GM12878 (cell line): ENCODE results near the gene NEMP2. TPM values are rescaled to one million over a fixed set of nuclear protein-coding genes. Genes with fewer than 3 reads are reported as not detected.

Experiments used
- ATAC-seq: fragments of 200-7000 bp; cut with Tn5 transposase; 3 replicates; pipeline ENCODE4 v1.9.1; 2020; ENCODE audit warnings: mild to moderate bottlenecking, moderate library complexity
- Bru-seq: library from RNA; stranded (reverse); fragments of 400-500 nt; gene quantifications from one replicate; lab custom pipeline; 2021; lab: Mats Ljungman, UMichigan
- BruChase-seq, 2 experiments: library from RNA; stranded (reverse); fragments of 400-500 nt; gene quantifications; one replicate each; lab custom pipeline; 2021; lab: Mats Ljungman, UMichigan
- BruUV-seq: library from RNA; stranded (reverse); fragments of 400-500 nt; replicated peaks from 2 replicates; lab custom pipeline; 2021; lab: Mats Ljungman, UMichigan
- CTCF ChIA-PET: fragments of 300-600 bp; sonication (Branson Sonifier 250); formaldehyde crosslinking; extraction: SDS; loops from one replicate; lab custom pipeline; 2021; ENCODE audit warnings: inconsistent platforms; lab: Yijun Ruan, JAX
- POLR2A ChIA-PET: fragments of 350-600 bp; formaldehyde crosslinking; extraction: SDS; loops from one replicate; lab custom pipeline; 2021; ENCODE audit warnings: inconsistent platforms; lab: Charles Lee
- RAD21 ChIA-PET: fragments of 300-600 bp; sonication (Branson Sonifier 250); formaldehyde crosslinking; loops from one replicate; lab custom pipeline; 2023; ENCODE audit warnings: antibody characterized with exemption; ENCODE audit not compliant: unreplicated experiment; lab: Charles Lee
- SMC1A ChIA-PET: fragments of 300-600 bp; sonication (Branson Sonifier 250); formaldehyde crosslinking; loops from one replicate; lab custom pipeline; 2023; ENCODE audit not compliant: unreplicated experiment, uncharacterized antibody; lab: Charles Lee
- DNase-seq: peaks from one replicate; pipeline ENCODE4 v3.0.0-alpha.2; 2011; ENCODE audit warnings: low read depth, low spot score
- FAIRE-seq: peaks from 3 replicates; lab custom pipeline; 2011; peaks lifted over from hg19 to GRCh38; lab: Jason Lieb, UNC
- H2AFZ ChIP-seq: 2 replicates; pipeline ENCODE4 v1.6.0; 2011; ENCODE audit warnings: low read depth, low read length, control low read depth; ENCODE audit not compliant: control insufficient read depth
- H3K27ac ChIP-seq: 2 replicates; pipeline ENCODE4 v1.5.1; 2011; ENCODE audit warnings: control low read depth; ENCODE audit not compliant: control insufficient read depth, insufficient read depth
- H3K27me3 ChIP-seq, 2 experiments: replicated peaks in 1 of 2; 2 replicates each; pipeline versions ENCODE4 v1.6.0 to v1.6.1; 2011; ENCODE audit warnings: low read length in 1 of 2; ENCODE audit not compliant: control insufficient read depth in 2 of 2, insufficient read depth in 2 of 2
- H3K36me3 ChIP-seq, 2 experiments: 2 replicates each; pipeline ENCODE4 v1.5.1; 2011; ENCODE audit warnings: low read length in 1 of 2; ENCODE audit not compliant: control insufficient read depth in 2 of 2, insufficient read depth in 2 of 2
- H3K4me1 ChIP-seq: 2 replicates; pipeline ENCODE4 v1.6.1; 2011; ENCODE audit warnings: mild to moderate bottlenecking, low read length, moderate library complexity, mixed read lengths; ENCODE audit not compliant: control insufficient read depth, insufficient read depth
- H3K4me2 ChIP-seq: 2 replicates; pipeline ENCODE4 v1.6.0; 2011; ENCODE audit warnings: control low read depth; ENCODE audit not compliant: control insufficient read depth, insufficient read depth
- H3K4me3 ChIP-seq: fragments of 200-600 bp; sonication (generic); 2 replicates; pipeline ENCODE4 v1.5.1; 2016
- H3K79me2 ChIP-seq: 2 replicates; pipeline ENCODE4 v1.6.0; 2011; ENCODE audit warnings: low read length; ENCODE audit not compliant: control insufficient read depth, insufficient read depth
- H3K9ac ChIP-seq: 2 replicates; pipeline ENCODE4 v1.8.0; 2011; ENCODE audit warnings: low read length, control low read depth, mixed read lengths; ENCODE audit not compliant: control insufficient read depth, insufficient read depth
- H3K9me3 ChIP-seq: replicated peaks from 3 replicates; pipeline ENCODE4 v1.5.1; 2011; ENCODE audit warnings: mild to moderate bottlenecking, low read length; ENCODE audit not compliant: control insufficient read depth, insufficient read depth
- H4K20me1 ChIP-seq: 2 replicates; pipeline ENCODE4 v1.6.0; 2011; ENCODE audit not compliant: control insufficient read depth, insufficient read depth
- CBFB ChIP-seq: IDR thresholded peaks from 2 replicates; pipeline ENCODE4 v1.6.1; 2016; ENCODE audit warnings: antibody characterized with exemption, low read depth
- CREM ChIP-seq: IDR thresholded peaks from 2 replicates; pipeline ENCODE4 v1.6.1; 2014; ENCODE audit warnings: antibody characterized with exemption, low read depth
- EGR1 ChIP-seq, 2 experiments: IDR thresholded peaks; 1 replicate in 1 of 2; 2 replicates in 1 of 2; pipeline ENCODE4 v1.6.1; 2011 to 2012; ENCODE audit warnings: low read depth in 2 of 2, low read length in 2 of 2, borderline replicate concordance in 1 of 2, mild to moderate bottlenecking in 1 of 2, moderate library complexity in 1 of 2
- FOXK2 ChIP-seq: fragments of 450-650 bp; IDR thresholded peaks from 2 replicates; pipeline ENCODE4 v1.6.1; 2017; ENCODE audit warnings: mild to moderate bottlenecking, moderate library complexity
- HCFC1 ChIP-seq: fragments of 150-350 bp; IDR thresholded peaks from 2 replicates; pipeline ENCODE4 v1.6.1; 2014; ENCODE audit warnings: low read length
- IKZF2 ChIP-seq, 2 experiments: fragments of 450-650 bp; IDR thresholded peaks; 2 replicates each; pipeline ENCODE4 v1.6.1; 2017; ENCODE audit warnings: mild to moderate bottlenecking in 2 of 2, moderate library complexity in 2 of 2
- NR2C1 ChIP-seq: fragments of 450-650 bp; IDR thresholded peaks from 2 replicates; pipeline ENCODE4 v1.6.1; 2017; ENCODE audit warnings: antibody characterized with exemption, mild to moderate bottlenecking, moderate library complexity
- NR2F1 ChIP-seq: fragments of 450-650 bp; conservative IDR thresholded peaks from 2 replicates; pipeline ENCODE4 v1.6.1; 2017; ENCODE audit warnings: mild to moderate bottlenecking
- PAX8 ChIP-seq: fragments of 450-650 bp; IDR thresholded peaks from 2 replicates; pipeline ENCODE4 v1.6.1; 2017; ENCODE audit warnings: mild to moderate bottlenecking, moderate library complexity
- SRF ChIP-seq, 2 experiments: IDR thresholded peaks; 2 replicates each; pipeline ENCODE4 v1.6.1; 2011; ENCODE audit warnings: low read depth in 2 of 2, low read length in 2 of 2, mild to moderate bottlenecking in 1 of 2, moderate library complexity in 1 of 2
- SUZ12 ChIP-seq: fragments of 200-600 bp; sonication (generic); IDR thresholded peaks from one replicate; pipeline ENCODE4 v1.6.1; 2018; ENCODE audit warnings: antibody characterized with exemption, mild to moderate bottlenecking; ENCODE audit not compliant: unreplicated experiment
- TAF1 ChIP-seq: IDR thresholded peaks from 2 replicates; pipeline ENCODE4 v1.6.1; 2011; ENCODE audit warnings: mild to moderate bottlenecking, low read depth, low read length, borderline replicate concordance
- WRNIP1 ChIP-seq: IDR thresholded peaks from 2 replicates; pipeline ENCODE4 v1.6.1; 2011; ENCODE audit warnings: low read depth, low read length, improper control_type of control experiment, borderline replicate concordance
- ZBTB4 ChIP-seq: fragments of 450-650 bp; formaldehyde crosslinking; IDR thresholded peaks from 2 replicates; pipeline ENCODE4 v1.4.0; 2022; ENCODE audit warnings: mild to moderate bottlenecking, moderate library complexity
- WGBS: methylation state at CpG from one replicate; pipeline ENCODE4 v1.1.6; 2016; ENCODE audit warnings: low lambda C conversion rate; ENCODE audit not compliant: insufficient replicate concordance, insufficient coverage; ENCODE audit errors: missing lambda C conversion rate; 5-methylcytosine and 5-hydroxymethylcytosine counted together
- in situ Hi-C: fragments of 300-500 bp; cut with MboI; formaldehyde crosslinking; loops from 9 replicates; pipeline ENCODE4 v1.14.3; 2018; ENCODE audit warnings: mixed read lengths
- intact Hi-C: fragments of 100-400 bp; cut with micrococcal nuclease; formaldehyde crosslinking; loops from one replicate; pipeline ENCODE4 v1.14.2; 2022; ENCODE audit not compliant: unreplicated experiment
- long read RNA-seq, 2 experiments: library from polyadenylated mRNA; unstranded; transcript quantifications; one replicate each; pipeline ENCODE4 v2.0.0, GENCODE V29; 2019 to 2020
- polyA minus RNA-seq, 3 experiments: library from RNA; depleted of rRNA, polyadenylated mRNA; stranded (reverse); fragments of >200 nt; gene quantifications; 2 replicates each; pipeline ENCODE4 v1.2.3, GENCODE V29; 2011
- polyA plus RNA-seq, 11 experiments: library from polyadenylated mRNA; depleted of rRNA in 4 of 11; unstranded in 6 of 11; stranded (reverse) in 5 of 11; fragments of >200 nt; fragmentation: Nextera tagmentation in 4 of 11; fragmentation: Illumina TruSeq in 1 of 11; extraction: Ambion mirVana in 4 of 11; extraction: Trizol in 1 of 11; gene quantifications; 1 replicate in 1 of 11; 2 replicates in 10 of 11; pipeline versions ENCODE4 v1.2.1 to v1.2.3, GENCODE V29; 2011 to 2016; ENCODE audit warnings: inconsistent platforms in 2 of 11, missing spikeins in 2 of 11, low read depth in 1 of 11
- total RNA-seq, 4 experiments: library from RNA; depleted of rRNA in 3 of 4; stranded (reverse); fragments of >200 nt in 3 of 4; fragmentation: Illumina TruSeq in 1 of 4; extraction: Trizol in 1 of 4; gene quantifications; 2 replicates each; pipeline versions ENCODE4 v1.2.1 to v1.2.3, GENCODE V29; 2013 to 2021

Gene NEMP2, protein sequence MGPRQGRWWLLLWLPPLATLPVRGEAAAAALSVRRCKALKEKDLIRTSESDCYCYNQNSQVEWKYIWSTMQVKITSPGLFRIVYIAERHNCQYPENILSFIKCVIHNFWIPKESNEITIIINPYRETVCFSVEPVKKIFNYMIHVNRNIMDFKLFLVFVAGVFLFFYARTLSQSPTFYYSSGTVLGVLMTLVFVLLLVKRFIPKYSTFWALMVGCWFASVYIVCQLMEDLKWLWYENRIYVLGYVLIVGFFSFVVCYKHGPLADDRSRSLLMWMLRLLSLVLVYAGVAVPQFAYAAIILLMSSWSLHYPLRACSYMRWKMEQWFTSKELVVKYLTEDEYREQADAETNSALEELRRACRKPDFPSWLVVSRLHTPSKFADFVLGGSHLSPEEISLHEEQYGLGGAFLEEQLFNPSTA
- total RNA-seq (2013; cell fraction: nucleolus; rRNA removed) = 35.7 and 37.8 TPM in 2 replicates
- total RNA-seq (2014; rRNA removed) (7.9 and 12.6 TPM in 2 replicates), total RNA-seq (2014; rRNA removed; fragmentation: Illumina TruSeq; extraction: Trizol) (8.3 and 11.6 TPM in 2 replicates), total RNA-seq (2021) (10.4 and 12.6 TPM in 2 replicates), polyA plus RNA-seq (2011; rRNA removed) (12.9 and 19.0 TPM in 2 replicates), polyA plus RNA-seq (2014; fragmentation: Illumina TruSeq; extraction: Trizol) (7.6 and 9.7 TPM in 2 replicates), polyA plus RNA-seq (2014; fragmentation: Nextera tagmentation; extraction: Ambion mirVana) (1 to 10 TPM; 2.3 to 3.6 TPM), polyA plus RNA-seq (2014; rRNA removed) (6.5 and 7.0 TPM in 2 replicates), polyA plus RNA-seq (2016; fragmentation: Nextera tagmentation; extraction: Ambion mirVana) (10 to 100 TPM; 12.5 to 14.0 TPM), polyA minus RNA-seq (2011; rRNA and poly(A)+ RNA removed) (22.3 and 31.5 TPM in 2 replicates), Bru-seq, nascent RNA (percentile 71 among the genes with signal in this experiment), BruChase-seq, experiment 1, labeled RNA remaining after a 6-hour chase (percentile 58 among the genes with signal in this experiment), BruChase-seq, experiment 2, labeled RNA remaining after a 2-hour chase (percentile 68 among the genes with signal in this experiment)
- polyA plus RNA-seq (2011; ENCODE audit: low read depth) = 3.2 TPM
- polyA plus RNA-seq (2011; cell fraction: cytosol; rRNA removed) = 6.1 and 6.5 TPM in 2 replicates
- polyA plus RNA-seq (2011; cell fraction: nucleus; rRNA removed) = 7.3 and 9.0 TPM in 2 replicates
- polyA plus RNA-seq (2012) = 4.9 and 7.1 TPM in 2 replicates
- 7.4 and 10.7 TPM in 2 replicates for polyA minus RNA-seq (2011; cell fraction: cytosol; rRNA and poly(A)+ RNA removed)
- polyA minus RNA-seq (2011; cell fraction: nucleus; rRNA and poly(A)+ RNA removed) = 33.4 and 44.8 TPM in 2 replicates
- long read RNA-seq, experiment 1, full-length matches to known transcripts = 2 of 7 reads
- long read RNA-seq, experiment 1, partial matches to known transcripts = 0 of 7 reads
- long read RNA-seq, experiment 1, other reads (novel, unspliced or antisense) = 5 of 7 reads
- long read RNA-seq, experiment 2, full-length matches to known transcripts = 30 of 84 reads
- long read RNA-seq, experiment 2, partial matches to known transcripts = 3 of 84 reads
- long read RNA-seq, experiment 2, other reads (novel, unspliced or antisense) = 51 of 84 reads

DNA sequence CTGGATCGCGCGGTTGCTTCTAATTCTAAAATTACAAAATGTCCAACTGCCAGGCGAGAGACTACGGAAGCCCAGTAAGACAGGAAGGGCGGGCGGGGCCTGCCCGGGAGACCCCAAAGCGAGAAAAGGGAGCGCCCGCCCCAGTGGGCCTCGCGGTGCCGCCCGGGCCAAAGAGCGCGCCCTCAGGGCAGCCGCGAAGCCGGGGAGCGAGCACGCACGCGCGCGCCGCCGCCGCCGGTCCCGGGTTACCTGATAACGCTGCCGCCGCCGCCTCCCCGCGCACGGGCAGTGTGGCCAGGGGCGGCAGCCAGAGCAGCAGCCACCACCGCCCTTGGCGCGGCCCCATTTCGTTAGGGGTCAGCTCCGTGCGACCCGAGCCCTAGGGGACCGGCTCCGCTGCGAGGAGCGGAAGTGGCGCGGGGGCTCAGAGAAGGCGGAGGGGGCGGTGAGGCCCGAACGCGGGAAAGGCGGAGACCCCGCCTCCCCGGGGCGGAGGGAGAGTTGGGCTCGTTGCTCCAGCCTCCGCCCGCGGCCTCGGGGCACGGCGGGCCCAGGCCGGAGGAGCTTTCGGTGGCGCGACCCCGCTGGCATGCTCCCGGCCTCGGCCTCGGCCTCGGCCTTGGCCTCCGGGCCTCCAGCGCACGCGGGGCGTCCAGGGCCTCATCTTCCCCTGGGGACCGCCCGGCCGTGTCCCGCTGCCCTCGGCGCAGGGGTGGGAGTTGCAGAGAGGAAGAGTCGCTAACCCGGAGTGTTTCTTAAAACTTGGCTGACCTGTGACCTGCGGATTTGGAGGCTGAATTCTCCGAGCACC is at the start of gene NEMP2:
NEMP2 (minus strand) TSS at position 413 of the 811 bp plus-strand sequence; CDS start at position 346, 67 bp downstream.
- Histone ChIP-seq H3K79me2 (peaks cover 51% of the 10 kb centered on the region), H3K27me3 (no peaks in the 10 kb centered on the region), H3K4me3 (peak within 1 kb of the TSS; percentile 88), H2AFZ (peak within 1 kb of the TSS; percentile 89), H3K4me2 (peak within 1 kb of the TSS; percentile 95), H3K36me3 (0 out of 4 replicates have a peak, but pooled peaks cover 0 to 4% of the 10 kb centered on the region in 2 experiments), H4K20me1 (no peaks in the 10 kb centered on the region), H3K9ac (peak within 1 kb of the TSS; percentile 93), H3K27ac (peak within 1 kb of the TSS; percentile 97), H3K9me3 (peaks cover 11% of the 10 kb centered on the region), H3K4me1 (peaks cover 21% of the 10 kb centered on the region)
- CTCF ChIA-PET = interaction anchor here (0.6 to 3.1 kb wide), 5 partner anchors 27 to 771 kb away, joined by 3 to 32 read pairs (median 3); no protein-coding TSS in a partner anchor
- intact Hi-C loops (loop anchor here (2.0 to 5.0 kb wide), 4 partner anchors 114 to 752 kb away; partner anchors contain the start of genes MFSD6, NAB1, ORMDL1 and PMS1), in situ Hi-C loops (no loop called here)
- RAD21 ChIA-PET = interaction anchor here (1.0 to 5.8 kb wide), 16 partner anchors 9 to 485 kb away, joined by 3 to 38 read pairs (median 4); no protein-coding TSS in a partner anchor
- peak; percentile 80 for ATAC-seq
- WGBS = 0% methylated on average over 53 of the region's 92 CpGs
- BruUV-seq = no TSS peak
- SMC1A ChIA-PET = interaction anchor here (1.2 to 3.1 kb wide), 12 partner anchors 19 to 413 kb away, joined by 3 to 36 read pairs (median 6); no protein-coding TSS in a partner anchor
- POLR2A ChIA-PET = interaction anchor here (0.6 to 4.2 kb wide), 12 partner anchors 28 to 168 kb away, joined by 3 to 29 read pairs (median 5); no protein-coding TSS in a partner anchor
- no peak for DNase-seq
- no peak for FAIRE-seq
- peak; percentile 22; the same call in 1 of the 2 replicates for TF ChIP-seq CREM
- TF ChIP-seq IKZF2 (IDR thresholded peaks at IDR 0.05) = no peak
- no peak for TF ChIP-seq SRF (IDR thresholded peaks at IDR 0.05; ENCODE audit: low read depth in 2 of 2, low read length in 2 of 2)
- TF ChIP-seq WRNIP1 = no peak
- no peak for TF ChIP-seq PAX8
- TF ChIP-seq HCFC1 = 0 out of 2 replicates have a peak, but pooled peaks have one; percentile 40
- no peak for TF ChIP-seq SUZ12
- TF ChIP-seq NR2C1 = peak; percentile 81
- TF ChIP-seq FOXK2 = no peak
- TF ChIP-seq NR2F1 = peak; percentile 99
- peak in 1 of 2 experiments; percentile 78; a peak in 2 of 3 replicates for TF ChIP-seq EGR1 (IDR thresholded peaks at IDR 0.05; ENCODE audit: borderline replicate concordance in 1 of 2, low read depth in 2 of 2, low read length in 2 of 2)
- TF ChIP-seq ZBTB4 (CRISPR knock-in tag) = no peak
- TF ChIP-seq CBFB = no peak; the same call in 1 of the 2 replicates
- peak; percentile 59; the same call in 1 of the 2 replicates for TF ChIP-seq TAF1
